ENCODE results near the gene RAB1B. TPM values are rescaled to one million over a fixed set of nuclear protein-coding genes. Genes with fewer than 3 reads are reported as not detected.

Gene RAB1B
- total and polyA plus RNA-seq, 12 donors: 117 to 153 (median 132) TPM

DNA sequence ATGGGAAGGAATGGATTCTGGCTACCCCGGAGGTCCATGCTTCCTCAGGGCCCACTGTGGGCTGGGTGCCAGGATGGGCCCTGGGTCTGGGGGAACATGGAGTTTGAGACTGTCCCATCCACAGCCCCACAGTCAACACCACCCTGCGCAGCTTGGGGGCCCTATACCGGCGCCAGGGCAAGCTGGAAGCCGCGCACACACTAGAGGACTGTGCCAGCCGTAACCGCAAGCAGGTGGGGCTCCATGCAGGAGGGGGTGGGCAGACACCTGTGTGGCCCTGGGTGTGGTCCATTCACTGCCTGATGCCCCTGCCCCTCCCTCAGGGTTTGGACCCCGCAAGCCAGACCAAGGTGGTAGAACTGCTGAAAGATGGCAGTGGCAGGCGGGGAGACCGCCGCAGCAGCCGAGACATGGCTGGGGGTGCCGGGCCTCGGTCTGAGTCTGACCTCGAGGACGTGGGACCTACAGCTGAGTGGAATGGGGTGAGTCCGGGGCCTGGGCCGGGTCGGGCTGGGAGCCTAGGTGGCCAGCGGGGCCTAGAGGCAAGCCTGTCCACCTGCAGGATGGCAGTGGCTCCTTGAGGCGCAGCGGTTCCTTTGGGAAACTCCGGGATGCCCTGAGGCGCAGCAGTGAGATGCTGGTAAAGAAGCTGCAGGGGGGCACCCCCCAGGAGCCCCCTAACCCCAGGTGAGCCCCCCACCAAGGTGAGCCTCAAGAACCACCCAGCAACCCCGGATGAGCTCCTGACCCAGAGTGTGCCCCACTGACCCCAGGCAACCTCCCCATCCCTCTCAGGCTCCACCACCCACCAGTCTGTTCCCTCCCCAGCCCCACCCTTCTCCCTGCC, 2.7 kb upstream of the RAB1B start:
- Histone ChIP-seq H3K27me3 (no peaks in the 10 kb centered on the region), H3K4me1 (peaks cover 7 to 30% (median 23%) of the 10 kb centered on the region in 9 donors), H3K36me3 (peaks cover 0 to 64% (median 4%) of the 10 kb centered on the region in 9 donors), H3K27ac (no peak overlapping the region), H3K4me3 (no peak overlapping the region), H3K9me3 (no peaks in the 10 kb centered on the region)
- TF ChIP-seq CTCF (IDR thresholded peaks at IDR 0.05): no peak
- 95% methylated on average over 25 to 26 of the region's 26 CpGs for WGBS, 2 donors
- DNase-seq (no peak), ATAC-seq (no peak)
- intact Hi-C loops (cut with DNase I): no loop called here

- 86 to 89% methylated on average over 20 of the region's 20 CpGs for WGBS, 2 donors
- intact Hi-C loops (cut with DNase I): no loop called here
- peaks cover 0 to 63% (median 2%) of the 10 kb centered on the region in 9 donors for H3K36me3 ChIP-seq
- peak overlapping the region in 9 of 10 donors; percentile 90 to 99 (median 98) for H3K27ac ChIP-seq
- no peaks in the 10 kb centered on the region for H3K27me3 ChIP-seq
- ATAC-seq (peak in 1 of 8 donors; percentile 0), DNase-seq (no peak)
- no peaks in the 10 kb centered on the region for H3K9me3 ChIP-seq
- H3K4me3 ChIP-seq: peak overlapping the region in 7 of 10 donors; percentile 61 to 97 (median 89)
- no peak for TF ChIP-seq CTCF (IDR thresholded peaks at IDR 0.05)
- H3K4me1 ChIP-seq: peaks cover 7 to 33% (median 24%) of the 10 kb centered on the region in 9 donors
Measured at GRCh38 chr11:66266378-66267038, 1.9 kb upstream of the RAB1B start.

DNA sequence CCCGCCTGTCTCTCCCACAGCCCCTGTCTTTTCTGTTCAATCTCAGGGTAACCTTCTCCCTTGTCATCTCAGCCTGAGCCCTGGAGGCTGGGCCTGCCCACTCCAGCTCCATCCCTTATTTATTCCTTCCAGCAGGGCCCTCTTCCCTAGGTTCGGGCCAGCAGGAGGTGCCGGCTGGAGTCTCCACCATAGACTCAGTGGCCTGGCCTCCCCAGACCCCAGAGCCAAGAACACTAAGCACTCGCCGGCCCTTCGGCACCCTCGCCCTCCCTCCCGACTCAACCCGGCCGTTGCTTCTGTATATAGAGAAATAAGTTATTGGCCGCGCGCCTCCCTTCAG, 1.4 kb upstream of the RAB1B start:
- ATAC-seq: peak in 5 of 8 donors; percentile 0 to 4 (median 1)
- no peak for DNase-seq

More for the DNA sequence above, 1.4 kb upstream of the RAB1B start:
- Histone ChIP-seq H3K27ac (peak overlapping the region; percentile 84 to 99 (median 98)), H3K4me3 (peak overlapping the region; percentile 53 to 97 (median 86)), H3K27me3 (no peaks in the 10 kb centered on the region), H3K9me3 (no peaks in the 10 kb centered on the region), H3K4me1 (peaks cover 7 to 33% (median 24%) of the 10 kb centered on the region in 9 donors), H3K36me3 (peaks cover 0 to 63% (median 2%) of the 10 kb centered on the region in 9 donors)
- 9 to 15% methylated on average over 13 of the region's 13 CpGs for WGBS, 2 donors
- TF ChIP-seq CTCF (IDR thresholded peaks at IDR 0.05): no peak
- intact Hi-C loops (cut with DNase I): no loop called here

Data from heart right ventricle (tissue), 16 donors.